Trophoblast cell (in vitro differentiated cells and primary cell): ENCODE measurements around the gene SIRPG.
A peak's percentile ranks its signal among the peaks of the same experiment; 100 is the strongest.

Source experiments
- DNase-seq, 2 donors: peaks; one replicate each; pipeline ENCODE4 v3.0.0-alpha.2; 2016
- H2AFZ ChIP-seq: 2 replicates; pipeline ENCODE4 v1.6.1; 2013; ENCODE audit warnings: low read length, moderate library complexity, mild to moderate bottlenecking; ENCODE audit not compliant: insufficient read depth, poor library complexity
- H2AK5ac ChIP-seq: 2 replicates; pipeline ENCODE4 v1.6.1; 2013; ENCODE audit warnings: mild to moderate bottlenecking, low read length
- H2BK120ac ChIP-seq: 2 replicates; pipeline ENCODE4 v1.6.1; 2013; ENCODE audit warnings: low read length, mild to moderate bottlenecking, moderate library complexity; ENCODE audit not compliant: insufficient read depth, poor library complexity
- H2BK12ac ChIP-seq: 2 replicates; pipeline ENCODE4 v1.6.1; 2013; ENCODE audit warnings: mild to moderate bottlenecking, low read length, moderate library complexity
- H2BK5ac ChIP-seq: 2 replicates; pipeline ENCODE4 v1.6.1; 2013; ENCODE audit warnings: low read length, low read depth, moderate library complexity, mild to moderate bottlenecking; ENCODE audit not compliant: poor library complexity
- H3K14ac ChIP-seq: 2 replicates; pipeline ENCODE4 v1.6.1; 2013; ENCODE audit warnings: mild to moderate bottlenecking, low read length
- H3K18ac ChIP-seq: 2 replicates; pipeline ENCODE4 v1.6.1; 2013; ENCODE audit warnings: mild to moderate bottlenecking, low read length
- H3K23ac ChIP-seq: 2 replicates; pipeline ENCODE4 v1.6.1; 2013; ENCODE audit warnings: low read length
- H3K27ac ChIP-seq: 2 replicates; pipeline ENCODE4 v1.5.1; 2013; ENCODE audit warnings: low read depth, mild to moderate bottlenecking, inconsistent platforms, low read length, moderate library complexity
- H3K27me3 ChIP-seq: 2 replicates; pipeline ENCODE4 v1.6.1; 2013; ENCODE audit warnings: inconsistent platforms, mild to moderate bottlenecking, low read length, moderate library complexity; ENCODE audit not compliant: insufficient read depth
- H3K36me3 ChIP-seq, 2 experiments: 1 replicate in 1 of 2; 2 replicates in 1 of 2; pipeline ENCODE4 v1.6.1; 2013; ENCODE audit warnings: low read length in 2 of 2, mild to moderate bottlenecking in 2 of 2, moderate library complexity in 1 of 2; ENCODE audit not compliant: insufficient read depth in 2 of 2, control insufficient read depth in 1 of 2
- H3K4ac ChIP-seq: 2 replicates; pipeline ENCODE4 v1.6.1; 2013; ENCODE audit warnings: low read depth, mild to moderate bottlenecking, low read length, moderate library complexity
- H3K4me1 ChIP-seq, 2 experiments: 1 replicate in 1 of 2; 2 replicates in 1 of 2; pipeline ENCODE4 v1.6.1; 2013; ENCODE audit warnings: low read length in 2 of 2, mild to moderate bottlenecking in 2 of 2, moderate library complexity in 1 of 2; ENCODE audit not compliant: insufficient read depth in 2 of 2, control insufficient read depth in 1 of 2
- H3K4me2 ChIP-seq: 2 replicates; pipeline ENCODE4 v1.6.1; 2013; ENCODE audit warnings: inconsistent platforms, mild to moderate bottlenecking, low read length, moderate library complexity
- H3K4me3 ChIP-seq: 2 replicates; pipeline ENCODE4 v1.5.1; 2013; ENCODE audit warnings: mild to moderate bottlenecking, low read depth, low read length, inconsistent platforms
- H3K79me1 ChIP-seq: one replicate; pipeline ENCODE4 v1.6.1; 2013; ENCODE audit warnings: low read length
- H3K79me2 ChIP-seq: 2 replicates; pipeline ENCODE4 v1.6.1; 2013; ENCODE audit warnings: low read length, mild to moderate bottlenecking; ENCODE audit not compliant: control insufficient read depth, insufficient read depth, poor library complexity
- H3K9ac ChIP-seq: 2 replicates; pipeline ENCODE4 v1.6.1; 2013; ENCODE audit warnings: mild to moderate bottlenecking, low read length
- H3K9me3 ChIP-seq: 2 replicates; pipeline ENCODE4 v1.6.1; 2013; ENCODE audit warnings: low read depth, mild to moderate bottlenecking, control low read depth, inconsistent platforms, low read length; ENCODE audit not compliant: insufficient read depth
- H4K12ac ChIP-seq: 2 replicates; pipeline ENCODE4 v1.6.1; 2013; ENCODE audit warnings: low read depth, mild to moderate bottlenecking, low read length, moderate library complexity
- H4K8ac ChIP-seq: 2 replicates; pipeline ENCODE4 v1.6.1; 2013; ENCODE audit warnings: low read depth, mild to moderate bottlenecking, low read length, moderate library complexity
- H4K91ac ChIP-seq: one replicate; pipeline ENCODE4 v1.6.1; 2013; ENCODE audit warnings: low read depth, mild to moderate bottlenecking, low read length, moderate library complexity
- WGBS: extraction: QIAGEN DNeasy Blood & Tissue Kit; methylation state at CpG from one replicate; pipeline ENCODE4 v1.1.7; 2013; ENCODE audit warnings: missing lambda C conversion rate; ENCODE audit not compliant: insufficient read length, insufficient coverage; ENCODE audit errors: extremely low coverage; 5-methylcytosine and 5-hydroxymethylcytosine counted together

Gene SIRPG

DNA sequence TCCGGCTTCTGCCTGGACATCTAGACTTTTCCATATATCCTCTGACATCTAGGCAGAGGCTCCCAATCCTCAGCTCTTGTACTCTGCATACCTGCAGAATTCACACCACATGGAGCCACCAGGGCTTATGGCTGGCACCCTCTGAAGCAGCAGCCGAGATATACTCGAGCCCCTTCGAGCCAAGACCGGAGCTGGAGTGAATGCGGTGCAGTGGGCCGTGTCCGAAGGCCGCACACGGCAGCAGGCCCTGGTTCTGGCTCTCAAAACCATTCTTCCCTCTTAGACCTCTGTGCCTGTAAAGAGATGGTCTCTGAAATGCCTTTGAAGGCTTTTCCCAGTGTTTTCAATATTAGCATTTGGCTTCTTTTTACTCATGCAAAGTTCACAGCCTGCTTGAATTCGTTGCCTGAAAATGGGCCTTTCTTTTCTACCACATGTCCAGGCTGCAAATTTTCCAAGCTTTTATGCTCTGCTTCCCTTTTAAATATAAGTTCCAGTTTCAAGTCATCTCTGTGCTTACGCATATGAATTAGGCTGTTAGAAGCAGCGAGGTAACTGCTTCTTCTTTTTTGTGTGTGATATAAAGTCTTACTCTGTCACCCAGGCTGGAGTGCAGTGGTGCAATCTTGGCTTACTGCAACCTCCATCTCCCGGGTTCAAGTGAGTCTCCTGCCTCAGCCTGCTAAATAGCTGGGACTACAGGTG is 33.9 kb downstream of the SIRPG start:
- no peak overlapping the region for H2AK5ac ChIP-seq
- no peak overlapping the region for H3K14ac ChIP-seq
- H4K8ac ChIP-seq: no peak overlapping the region
- H3K4me2 ChIP-seq: no peak overlapping the region
- H3K79me1 ChIP-seq: no peaks in the 10 kb centered on the region
- H4K12ac ChIP-seq: no peak overlapping the region
- H3K4me3 ChIP-seq: no peak overlapping the region
- no peaks in the 10 kb centered on the region for H3K36me3 ChIP-seq
- DNase-seq: peak in 1 of 2 donors; percentile 4
- no peak overlapping the region for H2BK120ac ChIP-seq
- H3K23ac ChIP-seq: no peak overlapping the region
- no peak overlapping the region for H3K18ac ChIP-seq
- no peak overlapping the region for H2BK12ac ChIP-seq
- no peaks in the 10 kb centered on the region for H3K79me2 ChIP-seq
- H3K4ac ChIP-seq: no peak overlapping the region
- no CpG with 5 or more reads among the region's 14 CpGs for WGBS
- no peak overlapping the region for H3K27ac ChIP-seq
- H2BK5ac ChIP-seq: no peak overlapping the region
- no peak overlapping the region for H4K91ac ChIP-seq
- no peaks in the 10 kb centered on the region for H3K27me3 ChIP-seq
- no peak overlapping the region for H3K9ac ChIP-seq
- peaks cover 4% of the 10 kb centered on the region for H3K9me3 ChIP-seq
- H3K4me1 ChIP-seq: no peaks in the 10 kb centered on the region
- no peak overlapping the region for H2AFZ ChIP-seq

DNA sequence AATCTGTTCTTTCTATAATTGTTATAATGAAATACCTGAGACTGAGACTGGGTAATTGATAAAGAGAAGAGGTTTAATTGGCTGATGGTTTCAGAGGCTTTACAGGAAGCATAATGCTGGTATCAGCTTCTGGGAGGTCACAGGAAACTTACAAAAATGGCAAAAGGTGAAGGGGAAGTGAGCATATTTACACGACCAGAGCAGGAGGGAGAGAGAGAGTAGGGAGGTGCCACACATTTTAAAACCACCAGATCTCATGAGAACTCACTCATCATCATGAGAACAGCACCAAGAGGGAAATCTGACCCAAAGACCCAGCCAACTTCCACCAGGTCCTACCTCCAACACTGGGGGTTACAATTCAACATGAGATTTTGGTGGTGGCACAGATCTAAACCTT is 35.1 kb downstream of the SIRPG start:
- DNase-seq: peak in 1 of 2 donors; percentile 0
- no peak overlapping the region for H3K4ac ChIP-seq
- no CpG with 5 or more reads among the region's 1 CpG for WGBS
- H2BK12ac ChIP-seq: no peak overlapping the region
- H3K79me1 ChIP-seq: no peaks in the 10 kb centered on the region
- no peaks in the 10 kb centered on the region for H3K79me2 ChIP-seq
- H4K12ac ChIP-seq: no peak overlapping the region
- no peaks in the 10 kb centered on the region for H3K27me3 ChIP-seq
- H4K8ac ChIP-seq: no peak overlapping the region
- H3K14ac ChIP-seq: no peak overlapping the region
- H3K4me1 ChIP-seq: no peaks in the 10 kb centered on the region
- no peak overlapping the region for H2AK5ac ChIP-seq
- H3K18ac ChIP-seq: no peak overlapping the region
- no peak overlapping the region for H2BK5ac ChIP-seq
- H2AFZ ChIP-seq: no peak overlapping the region
- peaks cover 4% of the 10 kb centered on the region for H3K9me3 ChIP-seq
- no peak overlapping the region for H3K27ac ChIP-seq
- H3K36me3 ChIP-seq: no peaks in the 10 kb centered on the region
- no peak overlapping the region for H3K23ac ChIP-seq
- no peak overlapping the region for H3K4me3 ChIP-seq
- H3K4me2 ChIP-seq: no peak overlapping the region
- no peak overlapping the region for H2BK120ac ChIP-seq
- H3K9ac ChIP-seq: no peak overlapping the region
- H4K91ac ChIP-seq: no peak overlapping the region

DNA sequence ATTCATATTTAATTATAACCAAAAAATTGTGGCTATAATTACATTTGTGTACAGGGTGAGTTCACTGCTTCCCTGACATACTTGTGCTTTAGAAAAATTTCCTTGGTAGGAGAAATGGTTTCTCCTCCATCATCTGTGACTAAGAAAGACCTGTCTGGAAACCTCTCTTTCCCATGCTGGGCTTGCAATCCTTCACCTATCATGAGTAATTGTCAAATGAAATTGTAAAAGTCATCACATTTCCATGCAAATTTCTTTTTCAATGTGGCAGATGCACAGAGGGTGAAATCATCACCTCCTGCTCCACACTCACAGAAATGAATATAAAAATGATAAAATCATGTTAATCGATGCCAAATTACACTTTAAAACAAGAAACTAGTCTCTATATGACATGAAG is 36.3 kb downstream of the SIRPG start:
- no peak overlapping the region for H3K4ac ChIP-seq
- H2AFZ ChIP-seq: no peak overlapping the region
- no peaks in the 10 kb centered on the region for H3K36me3 ChIP-seq
- no peak overlapping the region for H2BK12ac ChIP-seq
- H3K9me3 ChIP-seq: peaks cover 4% of the 10 kb centered on the region
- H3K4me3 ChIP-seq: no peak overlapping the region
- H3K27me3 ChIP-seq: no peaks in the 10 kb centered on the region
- no peaks in the 10 kb centered on the region for H3K79me1 ChIP-seq
- no peak overlapping the region for H4K12ac ChIP-seq
- WGBS: no CpG with 5 or more reads among the region's 1 CpG
- no peak overlapping the region for H4K8ac ChIP-seq
- H3K79me2 ChIP-seq: no peaks in the 10 kb centered on the region
- H4K91ac ChIP-seq: no peak overlapping the region
- H2AK5ac ChIP-seq: no peak overlapping the region
- no peak overlapping the region for H3K23ac ChIP-seq
- H3K4me2 ChIP-seq: no peak overlapping the region
- H2BK5ac ChIP-seq: no peak overlapping the region
- no peak overlapping the region for H2BK120ac ChIP-seq
- no peak overlapping the region for H3K18ac ChIP-seq
- H3K4me1 ChIP-seq: no peaks in the 10 kb centered on the region
- H3K27ac ChIP-seq: no peak overlapping the region
- no peak for DNase-seq
- no peak overlapping the region for H3K9ac ChIP-seq
- H3K14ac ChIP-seq: no peak overlapping the region

DNA sequence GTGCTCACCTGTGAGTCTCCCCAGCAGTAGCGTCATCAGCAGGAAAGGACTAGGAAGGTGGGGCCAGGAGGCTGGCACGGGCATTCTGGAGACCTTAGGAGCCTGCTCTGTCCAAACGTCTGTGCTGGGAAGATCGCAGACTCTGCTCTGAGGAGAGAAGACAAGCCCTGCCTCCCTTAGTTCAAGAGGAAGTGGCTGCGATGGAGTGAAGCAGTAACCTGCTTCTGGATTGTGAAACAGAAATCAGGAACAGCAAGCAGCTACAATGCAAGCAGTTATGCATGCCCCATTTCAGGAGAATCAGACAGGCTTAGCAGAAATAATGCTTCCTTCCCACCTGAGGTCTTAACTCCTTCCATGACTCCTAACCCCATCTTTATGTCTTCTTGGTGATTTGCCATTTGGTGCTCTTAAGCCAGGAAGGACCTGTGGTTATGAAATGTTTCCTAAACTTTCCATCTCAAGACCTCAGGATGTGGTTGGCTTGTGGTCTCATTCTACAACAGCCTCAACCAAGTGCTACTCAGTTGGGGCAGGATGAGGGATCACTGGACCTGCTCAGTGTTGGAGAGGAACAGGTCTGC is 37.6 kb downstream of the SIRPG start, which contains the start of gene SIRPB1:
SIRPB1 (minus strand) TSS at position 149 of the 584 bp plus-strand sequence; CDS start at position 84, 65 bp downstream.
- Histone ChIP-seq H2AFZ (no peak within 1 kb of the TSS), H3K4me2 (no peak within 1 kb of the TSS), H3K9me3 (peaks cover 4% of the 10 kb centered on the region), H3K14ac (no peak within 1 kb of the TSS), H2BK120ac (no peak within 1 kb of the TSS), H3K4me1 (no peaks in the 10 kb centered on the region), H2AK5ac (no peak within 1 kb of the TSS), H3K36me3 (no peaks in the 10 kb centered on the region), H2BK12ac (no peak within 1 kb of the TSS), H3K27ac (no peak within 1 kb of the TSS), H3K4me3 (peak within 1 kb of the TSS; percentile 18), H3K27me3 (no peaks in the 10 kb centered on the region), H4K12ac (no peak within 1 kb of the TSS), H3K9ac (no peak within 1 kb of the TSS), H3K79me1 (no peaks in the 10 kb centered on the region), H3K18ac (no peak within 1 kb of the TSS), H3K4ac (no peak within 1 kb of the TSS), H3K79me2 (no peaks in the 10 kb centered on the region), H3K23ac (no peak within 1 kb of the TSS), H2BK5ac (no peak within 1 kb of the TSS), H4K8ac (no peak within 1 kb of the TSS), H4K91ac (no peak within 1 kb of the TSS)
- peak in 1 of 2 donors; percentile 0 for DNase-seq
- no CpG with 5 or more reads among the region's 5 CpGs for WGBS
